ENCODE data around the gene DPCD. TPM values are rescaled to one million over a fixed set of nuclear protein-coding genes. Genes with fewer than 3 reads are reported as not detected.

Gene DPCD
- total RNA-seq, 1 donor: 36.2 TPM

DNA sequence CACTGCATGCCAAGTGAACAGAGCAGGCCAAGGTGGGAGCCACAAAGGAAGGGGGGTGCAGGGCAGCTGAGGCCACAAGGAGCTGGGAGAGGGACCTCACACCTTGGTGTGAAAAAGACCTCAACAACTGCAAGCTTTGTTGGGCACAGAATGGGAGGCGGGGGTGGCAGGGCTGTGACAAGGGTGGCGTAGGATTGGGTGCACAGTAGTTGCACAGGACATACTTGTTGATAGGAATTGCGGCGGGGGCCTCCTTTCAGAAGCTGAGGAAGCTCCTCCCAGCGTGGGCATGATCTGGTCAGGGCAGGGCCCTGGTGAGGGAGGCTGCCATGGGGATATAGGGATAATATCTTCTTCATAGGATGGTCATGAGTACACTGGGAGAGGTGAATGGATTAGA, 25.9 kb upstream of the DPCD start:
- Histone ChIP-seq H3K27ac (ENCODE audit: low read depth, low read length) (no peak overlapping the region), H4K20me1 (ENCODE audit: insufficient read depth, low read length) (no peaks in the 10 kb centered on the region), H3K9me3 (ENCODE audit: low read depth, low read length) (no peaks in the 10 kb centered on the region), H3K79me2 (ENCODE audit: insufficient read depth, low read length) (no peaks in the 10 kb centered on the region), H3K4me2 (ENCODE audit: insufficient read depth, low read length) (no peak overlapping the region), H3K36me3 (ENCODE audit: insufficient read depth, low read length) (no peaks in the 10 kb centered on the region), H2AFZ (ENCODE audit: low read length) (no peak overlapping the region), H3K4me3 (ENCODE audit: insufficient read depth, low read length) (no peak overlapping the region), H3K4me1 (ENCODE audit: insufficient read depth, low read length) (no peaks in the 10 kb centered on the region), H3K27me3 (ENCODE audit: insufficient read depth, low read length) (peaks cover 34% of the 10 kb centered on the region)
- no peak for DNase-seq (ENCODE audit: insufficient read length, low spot score, missing footprints)
- TF ChIP-seq, protein P1, sequence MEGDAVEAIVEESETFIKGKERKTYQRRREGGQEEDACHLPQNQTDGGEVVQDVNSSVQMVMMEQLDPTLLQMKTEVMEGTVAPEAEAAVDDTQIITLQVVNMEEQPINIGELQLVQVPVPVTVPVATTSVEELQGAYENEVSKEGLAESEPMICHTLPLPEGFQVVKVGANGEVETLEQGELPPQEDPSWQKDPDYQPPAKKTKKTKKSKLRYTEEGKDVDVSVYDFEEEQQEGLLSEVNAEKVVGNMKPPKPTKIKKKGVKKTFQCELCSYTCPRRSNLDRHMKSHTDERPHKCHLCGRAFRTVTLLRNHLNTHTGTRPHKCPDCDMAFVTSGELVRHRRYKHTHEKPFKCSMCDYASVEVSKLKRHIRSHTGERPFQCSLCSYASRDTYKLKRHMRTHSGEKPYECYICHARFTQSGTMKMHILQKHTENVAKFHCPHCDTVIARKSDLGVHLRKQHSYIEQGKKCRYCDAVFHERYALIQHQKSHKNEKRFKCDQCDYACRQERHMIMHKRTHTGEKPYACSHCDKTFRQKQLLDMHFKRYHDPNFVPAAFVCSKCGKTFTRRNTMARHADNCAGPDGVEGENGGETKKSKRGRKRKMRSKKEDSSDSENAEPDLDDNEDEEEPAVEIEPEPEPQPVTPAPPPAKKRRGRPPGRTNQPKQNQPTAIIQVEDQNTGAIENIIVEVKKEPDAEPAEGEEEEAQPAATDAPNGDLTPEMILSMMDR (IDR thresholded peaks at IDR 0.05; ENCODE audit: extremely low read depth, low read depth, low read length): no peak

DNA sequence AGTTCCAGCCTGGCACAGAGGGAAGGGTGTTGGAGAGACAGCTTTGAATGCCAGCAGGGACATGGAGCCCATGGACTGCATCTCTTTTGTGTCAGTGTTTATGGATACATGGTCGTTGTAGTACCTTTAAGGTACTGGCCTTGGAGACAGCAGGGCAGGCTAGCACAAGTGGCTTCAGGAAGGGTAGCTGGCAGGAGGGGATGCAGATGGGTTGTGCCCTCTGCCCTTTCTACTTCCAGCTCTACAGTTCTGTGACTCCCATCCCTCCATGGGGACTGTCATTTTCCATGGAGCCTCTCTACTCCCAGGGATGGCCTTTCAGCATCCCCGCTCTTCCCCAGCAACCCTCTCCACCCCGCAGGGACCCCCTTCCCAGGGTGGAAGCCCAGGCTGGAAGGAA, 25.1 kb upstream of the DPCD start:
- no peak overlapping the region for H2AFZ ChIP-seq (ENCODE audit: low read length)
- H4K20me1 ChIP-seq (ENCODE audit: insufficient read depth, low read length): no peaks in the 10 kb centered on the region
- TF ChIP-seq, protein P1 (IDR thresholded peaks at IDR 0.05; ENCODE audit: extremely low read depth, low read depth, low read length): no peak
- H3K27ac ChIP-seq (ENCODE audit: low read depth, low read length): no peak overlapping the region
- H3K4me1 ChIP-seq (ENCODE audit: insufficient read depth, low read length): no peaks in the 10 kb centered on the region
- no peak overlapping the region for H3K4me2 ChIP-seq (ENCODE audit: insufficient read depth, low read length)
- no peak for DNase-seq (ENCODE audit: insufficient read length, low spot score, missing footprints)
- no peaks in the 10 kb centered on the region for H3K79me2 ChIP-seq (ENCODE audit: insufficient read depth, low read length)
- no peaks in the 10 kb centered on the region for H3K9me3 ChIP-seq (ENCODE audit: low read depth, low read length)
- H3K4me3 ChIP-seq (ENCODE audit: insufficient read depth, low read length): no peak overlapping the region
- H3K36me3 ChIP-seq (ENCODE audit: insufficient read depth, low read length): no peaks in the 10 kb centered on the region
- peaks cover 41% of the 10 kb centered on the region for H3K27me3 ChIP-seq (ENCODE audit: insufficient read depth, low read length)

DNA sequence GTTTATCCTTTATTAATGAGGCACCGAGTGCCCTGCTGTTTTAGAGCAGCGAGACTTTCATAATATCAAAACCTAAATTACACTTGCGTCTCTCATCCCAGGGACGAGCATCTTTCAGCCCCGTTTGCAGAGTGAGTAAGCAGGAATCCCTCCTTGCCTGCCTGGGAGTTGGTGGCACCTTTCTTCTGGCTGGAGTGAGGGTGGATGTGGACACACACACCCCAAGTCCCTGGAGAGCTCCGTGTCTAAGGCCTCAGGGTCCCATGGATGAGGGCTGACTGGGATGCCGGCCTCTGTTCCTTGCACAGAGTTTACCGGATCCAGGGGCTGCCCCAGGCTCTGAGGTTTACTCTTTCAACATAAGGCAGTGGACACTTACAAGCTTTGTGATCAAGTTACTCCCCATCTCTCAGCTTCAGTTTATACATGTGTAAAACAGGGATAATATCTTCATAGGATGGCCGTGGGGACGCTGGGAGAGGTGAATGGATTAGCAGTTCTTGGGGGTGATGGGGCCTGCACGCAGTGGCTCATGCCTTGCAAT, 24.6 kb upstream of the DPCD start:
- H2AFZ ChIP-seq (ENCODE audit: low read length): no peak overlapping the region
- H3K4me3 ChIP-seq (ENCODE audit: insufficient read depth, low read length): no peak overlapping the region
- H3K27ac ChIP-seq (ENCODE audit: low read depth, low read length): no peak overlapping the region
- no peaks in the 10 kb centered on the region for H4K20me1 ChIP-seq (ENCODE audit: insufficient read depth, low read length)
- DNase-seq (ENCODE audit: insufficient read length, low spot score, missing footprints): no peak
- H3K79me2 ChIP-seq (ENCODE audit: insufficient read depth, low read length): no peaks in the 10 kb centered on the region
- H3K4me2 ChIP-seq (ENCODE audit: insufficient read depth, low read length): no peak overlapping the region
- no peaks in the 10 kb centered on the region for H3K9me3 ChIP-seq (ENCODE audit: low read depth, low read length)
- TF ChIP-seq, protein P1 (IDR thresholded peaks at IDR 0.05; ENCODE audit: extremely low read depth, low read depth, low read length): no peak
- H3K36me3 ChIP-seq (ENCODE audit: insufficient read depth, low read length): no peaks in the 10 kb centered on the region
- no peaks in the 10 kb centered on the region for H3K4me1 ChIP-seq (ENCODE audit: insufficient read depth, low read length)
- H3K27me3 ChIP-seq (ENCODE audit: insufficient read depth, low read length): peaks cover 47% of the 10 kb centered on the region

DNA sequence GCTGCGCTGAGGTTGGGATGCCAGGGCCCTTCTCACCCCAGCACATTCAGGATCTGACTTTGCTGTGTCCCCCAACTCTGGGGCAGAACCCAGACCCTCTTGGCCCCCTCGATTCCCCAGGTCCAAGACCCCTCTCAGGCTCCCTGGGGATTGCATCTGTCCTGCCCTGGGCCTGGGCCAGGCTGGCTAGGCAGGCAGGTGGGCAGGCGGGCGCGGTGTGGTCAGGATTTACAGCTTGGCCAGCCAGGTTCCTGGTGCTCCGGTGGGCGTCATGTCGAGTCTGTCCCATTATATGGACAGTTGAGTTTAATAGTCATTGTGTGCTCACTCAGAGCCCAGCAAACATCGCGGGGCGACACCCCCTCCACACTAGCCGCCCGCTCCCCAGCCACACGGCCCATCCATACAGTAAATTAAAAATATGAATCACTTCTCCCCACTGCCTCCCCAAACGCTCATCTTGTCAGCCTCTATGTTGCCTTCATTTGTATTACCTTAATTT, 23.6 kb upstream of the DPCD start:
- no peaks in the 10 kb centered on the region for H3K4me1 ChIP-seq (ENCODE audit: insufficient read depth, low read length)
- TF ChIP-seq, protein P1 (IDR thresholded peaks at IDR 0.05; ENCODE audit: extremely low read depth, low read depth, low read length): no peak
- no peaks in the 10 kb centered on the region for H3K79me2 ChIP-seq (ENCODE audit: insufficient read depth, low read length)
- H3K36me3 ChIP-seq (ENCODE audit: insufficient read depth, low read length): no peaks in the 10 kb centered on the region
- H3K27ac ChIP-seq (ENCODE audit: low read depth, low read length): no peak overlapping the region
- H4K20me1 ChIP-seq (ENCODE audit: insufficient read depth, low read length): no peaks in the 10 kb centered on the region
- peaks cover 53% of the 10 kb centered on the region for H3K27me3 ChIP-seq (ENCODE audit: insufficient read depth, low read length)
- no peak overlapping the region for H2AFZ ChIP-seq (ENCODE audit: low read length)
- H3K4me3 ChIP-seq (ENCODE audit: insufficient read depth, low read length): no peak overlapping the region
- no peaks in the 10 kb centered on the region for H3K9me3 ChIP-seq (ENCODE audit: low read depth, low read length)
- H3K4me2 ChIP-seq (ENCODE audit: insufficient read depth, low read length): no peak overlapping the region
- DNase-seq (ENCODE audit: insufficient read length, low spot score, missing footprints): no peak

All from osteoblast (primary cell).